ENCODE measurements around the gene KLHL8. TPM values are rescaled to one million over a fixed set of nuclear protein-coding genes. Genes with fewer than 3 reads are reported as not detected.
A peak's percentile ranks its signal among the peaks of the same experiment; 100 is the strongest.

Gene KLHL8
- total RNA-seq, result 10 to 100 TPM in 1 of 2 donors, 1 to 10 TPM in 1; 4.3 to 11.2 TPM
- 12.6 TPM for polyA plus RNA-seq (2013, experiment 1 of 2)
- polyA plus RNA-seq (2013, experiment 2 of 2), result 12.0 TPM
- long read RNA-seq, experiment 1, full-length matches to known transcripts, result 1 of 2 reads
- long read RNA-seq, experiment 1, partial matches to known transcripts, result 0 of 2 reads
- long read RNA-seq, experiment 1, other reads (novel, unspliced or antisense), result 1 of 2 reads
- long read RNA-seq, experiment 2, full-length matches to known transcripts, result 9 of 15 reads
- long read RNA-seq, experiment 2, partial matches to known transcripts, result 3 of 15 reads
- long read RNA-seq, experiment 2, other reads (novel, unspliced or antisense), result 3 of 15 reads
- long read RNA-seq, experiment 3, full-length matches to known transcripts, result 19 of 26 reads
- long read RNA-seq, experiment 3, partial matches to known transcripts, result 1 of 26 reads
- long read RNA-seq, experiment 3, other reads (novel, unspliced or antisense), result 6 of 26 reads
- long read RNA-seq, experiment 4, full-length matches to known transcripts, result 1 of 13 reads
- long read RNA-seq, experiment 4, partial matches to known transcripts, result 9 of 13 reads
- long read RNA-seq, experiment 4, other reads (novel, unspliced or antisense), result 3 of 13 reads

GRCh38 chr4:87220094-87220822 lies at the start of gene KLHL8:
Gene KLHL8, minus strand, starts transcription at chr4:87220618. Its CDS starts 25,079 bp downstream, at chr4:87195539.
- H3K9me3 Mint-ChIP-seq, result no peaks in the 10 kb centered on the region
- no peaks in the 10 kb centered on the region for H3K36me3 ChIP-seq (ENCODE audit: control insufficient read depth, insufficient read depth, low read length)
- no peaks in the 10 kb centered on the region for H3K9me3 ChIP-seq (ENCODE audit: control insufficient read depth, low read length)
- peak within 1 kb of the TSS; percentile 89 for H3K27ac ChIP-seq (ENCODE audit: low read depth, low read length)
- H3K27me3 ChIP-seq (ENCODE audit: control insufficient read depth, insufficient read depth, low read length, poor library complexity, severe bottlenecking), result no peaks in the 10 kb centered on the region
- H3K27me3 Mint-ChIP-seq (ENCODE audit: insufficient read depth), result peaks cover 14% of the 10 kb centered on the region
- TF ChIP-seq CTCF (conservative IDR thresholded peaks at IDR 0.05), result no peak
- peak within 1 kb of the TSS; percentile 86 for H3K9ac ChIP-seq (ENCODE audit: extremely low read depth, low read length, poor library complexity, severe bottlenecking)
- H3K4me3 ChIP-seq (ENCODE audit: low read length), result peak within 1 kb of the TSS; percentile 95
- no peaks in the 10 kb centered on the region for H3K4me1 ChIP-seq (ENCODE audit: control insufficient read depth, insufficient read depth, low read length)
- H3K27ac Mint-ChIP-seq, result peak within 1 kb of the TSS; percentile 96
- no peaks in the 10 kb centered on the region for H3K36me3 Mint-ChIP-seq (ENCODE audit: low read depth)
- peak within 1 kb of the TSS; percentile 90 for H3K4me3 Mint-ChIP-seq
- peak; percentile 95 for DNase-seq
- peaks cover 6% of the 10 kb centered on the region for H3K4me1 Mint-ChIP-seq
- 0 to 1% methylated on average over 26 to 70 of the region's 70 CpGs for WGBS, 2 experiments (ENCODE audit: insufficient coverage in 1 of 2, insufficient read length in 1 of 2)

GRCh38 chr4:87270144-87270543 lies 49.7 kb upstream of the KLHL8 start:
- Mint-ChIP-seq H3K4me1 (no peaks in the 10 kb centered on the region), H3K36me3 (ENCODE audit: low read depth) (no peaks in the 10 kb centered on the region), H3K9me3 (no peaks in the 10 kb centered on the region), H3K4me3 (no peak overlapping the region), H3K27me3 (ENCODE audit: insufficient read depth) (peaks cover 3% of the 10 kb centered on the region), H3K27ac (no peak overlapping the region)
- no peak overlapping the region for H3K4me3 ChIP-seq (ENCODE audit: low read length)
- H3K4me1 ChIP-seq (ENCODE audit: control insufficient read depth, insufficient read depth, low read length), result no peaks in the 10 kb centered on the region
- peak; percentile 77 for TF ChIP-seq CTCF (conservative IDR thresholded peaks at IDR 0.05)
- no peak overlapping the region for H3K27ac ChIP-seq (ENCODE audit: low read depth, low read length)
- peak; percentile 54 for DNase-seq
- H3K9ac ChIP-seq (ENCODE audit: extremely low read depth, low read length, poor library complexity, severe bottlenecking), result no peak overlapping the region
- H3K36me3 ChIP-seq (ENCODE audit: control insufficient read depth, insufficient read depth, low read length), result no peaks in the 10 kb centered on the region
- no peaks in the 10 kb centered on the region for H3K27me3 ChIP-seq (ENCODE audit: control insufficient read depth, insufficient read depth, low read length, poor library complexity, severe bottlenecking)
- H3K9me3 ChIP-seq (ENCODE audit: control insufficient read depth, low read length), result no peaks in the 10 kb centered on the region
- WGBS, 2 experiments (ENCODE audit: insufficient coverage in 1 of 2, insufficient read length in 1 of 2), result 40 to 47% methylated on average over 1 to 2 of the region's 3 CpGs

GRCh38 chr4:87268411-87268810 lies 48.0 kb upstream of the KLHL8 start:
- H3K9me3 Mint-ChIP-seq, result peaks cover 6% of the 10 kb centered on the region
- Histone ChIP-seq H3K4me1 (ENCODE audit: control insufficient read depth, insufficient read depth, low read length) (no peaks in the 10 kb centered on the region), H3K27me3 (ENCODE audit: control insufficient read depth, insufficient read depth, low read length, poor library complexity, severe bottlenecking) (no peaks in the 10 kb centered on the region), H3K9ac (ENCODE audit: extremely low read depth, low read length, poor library complexity, severe bottlenecking) (no peak overlapping the region), H3K4me3 (ENCODE audit: low read length) (no peak overlapping the region), H3K27ac (ENCODE audit: low read depth, low read length) (no peak overlapping the region), H3K36me3 (ENCODE audit: control insufficient read depth, insufficient read depth, low read length) (no peaks in the 10 kb centered on the region), H3K9me3 (ENCODE audit: control insufficient read depth, low read length) (no peaks in the 10 kb centered on the region)
- no peaks in the 10 kb centered on the region for H3K4me1 Mint-ChIP-seq
- H3K4me3 Mint-ChIP-seq, result no peak overlapping the region
- TF ChIP-seq CTCF (conservative IDR thresholded peaks at IDR 0.05), result no peak
- WGBS, 2 experiments (ENCODE audit: insufficient coverage in 1 of 2, insufficient read length in 1 of 2), result 73 to 98% methylated on average over 3 to 5 of the region's 5 CpGs
- no peak for DNase-seq
- H3K27ac Mint-ChIP-seq, result no peak overlapping the region
- H3K36me3 Mint-ChIP-seq (ENCODE audit: low read depth), result no peaks in the 10 kb centered on the region
- peaks cover 7% of the 10 kb centered on the region for H3K27me3 Mint-ChIP-seq (ENCODE audit: insufficient read depth)
